Neural cell (in vitro differentiated cells): Measurements from ENCODE around the gene PCNX1.

Source experiments
- MXI1 ChIP-seq: fragments of 450-650 bp; conservative IDR thresholded peaks from 2 replicates; pipeline ENCODE4 v1.6.1; 2014; ENCODE audit warnings: antibody characterized with exemption, mild to moderate bottlenecking; ENCODE audit not compliant: poor library complexity, severe bottlenecking
- POLR2AphosphoS5 ChIP-seq: IDR thresholded peaks from 2 replicates; pipeline ENCODE4 v1.6.1; 2012
- TAF1 ChIP-seq: IDR thresholded peaks from 2 replicates; pipeline ENCODE4 v1.6.1; 2012; ENCODE audit warnings: low read depth
- TF ChIP-seq, protein P1 (sequence below): fragments of 450-650 bp; IDR thresholded peaks from 2 replicates; pipeline ENCODE4 v1.5.1; 2014; ENCODE audit warnings: antibody characterized with exemption, mild to moderate bottlenecking, moderate library complexity; ENCODE audit not compliant: poor library complexity, severe bottlenecking

DNA sequence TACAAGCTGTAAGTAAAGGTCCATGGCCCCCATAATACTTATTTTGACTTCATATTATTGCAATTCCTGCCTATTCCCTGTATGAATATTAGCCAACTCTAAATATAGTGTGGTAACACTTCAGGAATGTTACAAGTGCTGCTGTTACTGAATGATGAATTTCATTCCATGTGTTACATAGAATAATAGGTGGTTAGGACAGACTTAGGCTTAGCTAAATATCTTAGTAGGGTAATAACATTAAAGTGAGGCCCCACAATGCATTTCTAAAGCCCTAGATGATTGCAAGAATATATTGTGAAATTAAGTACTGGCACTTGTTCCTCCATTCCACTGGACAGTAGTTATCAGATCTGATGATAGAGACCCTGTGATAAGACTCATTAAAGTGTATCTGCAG lies 182.7 kb downstream of the PCNX1 start:
- TF ChIP-seq, protein P1, sequence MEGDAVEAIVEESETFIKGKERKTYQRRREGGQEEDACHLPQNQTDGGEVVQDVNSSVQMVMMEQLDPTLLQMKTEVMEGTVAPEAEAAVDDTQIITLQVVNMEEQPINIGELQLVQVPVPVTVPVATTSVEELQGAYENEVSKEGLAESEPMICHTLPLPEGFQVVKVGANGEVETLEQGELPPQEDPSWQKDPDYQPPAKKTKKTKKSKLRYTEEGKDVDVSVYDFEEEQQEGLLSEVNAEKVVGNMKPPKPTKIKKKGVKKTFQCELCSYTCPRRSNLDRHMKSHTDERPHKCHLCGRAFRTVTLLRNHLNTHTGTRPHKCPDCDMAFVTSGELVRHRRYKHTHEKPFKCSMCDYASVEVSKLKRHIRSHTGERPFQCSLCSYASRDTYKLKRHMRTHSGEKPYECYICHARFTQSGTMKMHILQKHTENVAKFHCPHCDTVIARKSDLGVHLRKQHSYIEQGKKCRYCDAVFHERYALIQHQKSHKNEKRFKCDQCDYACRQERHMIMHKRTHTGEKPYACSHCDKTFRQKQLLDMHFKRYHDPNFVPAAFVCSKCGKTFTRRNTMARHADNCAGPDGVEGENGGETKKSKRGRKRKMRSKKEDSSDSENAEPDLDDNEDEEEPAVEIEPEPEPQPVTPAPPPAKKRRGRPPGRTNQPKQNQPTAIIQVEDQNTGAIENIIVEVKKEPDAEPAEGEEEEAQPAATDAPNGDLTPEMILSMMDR, result no peak
- no peak for TF ChIP-seq POLR2AphosphoS5
- no peak for TF ChIP-seq MXI1
- no peak for TF ChIP-seq TAF1
